Left ventricle myocardium superior (tissue), 1 donor: ENCODE measurements around the gene HSPA1L. TPM values are rescaled to one million over a fixed set of nuclear protein-coding genes. Genes with fewer than 3 reads are reported as not detected.
A peak's percentile ranks its signal among the peaks of the same experiment; 100 is the strongest.
"Not testable (repeated sequence)": the region's sequence is repeated elsewhere in the genome, so short reads cannot be mapped to it uniquely, and the experiment has no call there.

Source experiments
- ATAC-seq: fragments of 200-7000 bp; cut with Tn5 transposase; one replicate; pipeline ENCODE4 v1.9.1; 2020; ENCODE audit warnings: mild to moderate bottlenecking, moderate library complexity
- DNase-seq: peaks from one replicate; pipeline ENCODE4 v3.0.0-alpha.2; 2020
- intact Hi-C: fragments of 100-400 bp; cut with micrococcal nuclease; formaldehyde crosslinking; loops from one replicate; pipeline ENCODE4 v1.11.0; 2022
- total RNA-seq: library from RNA; stranded (reverse); fragmentation: NEBNext Ultra II Directional; extraction: Animal tissue kit (Norgen Biotek cat#: 25700); gene quantifications from one replicate; pipeline ENCODE4 v1.2.1, GENCODE V29; 2021
- donor health status: DM: no; HTN: yes; CAD: no; lungs with severe emphysema.

Gene HSPA1L
- total RNA-seq, 1 donor from 2014 or later, result 2.0 TPM

DNA sequence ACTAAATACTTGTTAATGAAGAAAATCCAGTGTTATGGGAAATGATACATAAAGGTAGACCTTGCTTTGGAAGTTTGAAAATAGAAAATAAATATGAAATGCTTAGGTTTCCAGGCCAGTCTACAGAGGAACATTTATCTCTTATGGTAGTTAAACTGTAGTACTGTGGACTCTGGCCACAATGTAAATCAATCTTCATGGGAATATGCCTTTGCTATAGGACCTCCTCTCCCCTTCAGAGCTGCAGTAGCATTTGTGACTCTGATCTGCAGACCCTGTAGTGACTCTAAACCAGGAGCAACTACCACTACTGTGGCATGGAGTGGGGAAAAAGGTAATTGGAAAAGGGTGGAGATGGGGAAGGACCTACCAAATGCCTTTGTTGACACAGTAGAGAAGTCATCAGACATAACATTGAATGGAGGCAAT is 4.8 kb upstream of the HSPA1L start:
- ATAC-seq (no peak), DNase-seq (no peak)
- intact Hi-C loops, result no loop called here

DNA sequence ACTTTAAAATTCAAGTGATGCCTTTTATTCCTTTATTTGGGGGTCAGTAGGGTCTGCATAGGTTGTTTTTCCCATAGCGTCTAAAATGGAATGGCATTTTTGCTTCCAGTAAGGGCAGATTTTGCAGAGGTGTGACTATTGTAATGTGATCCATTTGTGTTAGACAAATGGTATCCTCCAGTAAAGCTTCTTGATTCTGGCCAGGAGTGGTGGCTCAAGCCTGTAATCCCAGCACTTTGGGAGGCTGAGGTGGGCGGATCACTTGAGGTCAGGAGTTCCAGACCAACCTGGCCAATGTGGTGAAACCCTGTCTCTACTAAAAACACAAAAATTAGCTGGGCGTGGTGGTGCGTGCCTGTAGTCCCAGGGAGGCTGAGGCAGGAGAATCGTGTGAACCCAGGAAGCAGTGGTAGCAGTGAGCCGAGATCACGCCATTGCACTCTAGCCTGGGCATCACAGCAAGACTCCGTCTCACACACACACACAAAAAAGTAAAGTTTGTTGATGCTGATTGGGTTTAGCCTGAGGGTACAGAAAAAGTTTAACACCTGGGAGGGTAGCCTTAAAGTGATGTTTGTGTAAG is 2.9 kb upstream of the HSPA1L start:
- intact Hi-C loops, ATAC-seq: not testable (repeated sequence)
- peak; percentile 19 for DNase-seq

DNA sequence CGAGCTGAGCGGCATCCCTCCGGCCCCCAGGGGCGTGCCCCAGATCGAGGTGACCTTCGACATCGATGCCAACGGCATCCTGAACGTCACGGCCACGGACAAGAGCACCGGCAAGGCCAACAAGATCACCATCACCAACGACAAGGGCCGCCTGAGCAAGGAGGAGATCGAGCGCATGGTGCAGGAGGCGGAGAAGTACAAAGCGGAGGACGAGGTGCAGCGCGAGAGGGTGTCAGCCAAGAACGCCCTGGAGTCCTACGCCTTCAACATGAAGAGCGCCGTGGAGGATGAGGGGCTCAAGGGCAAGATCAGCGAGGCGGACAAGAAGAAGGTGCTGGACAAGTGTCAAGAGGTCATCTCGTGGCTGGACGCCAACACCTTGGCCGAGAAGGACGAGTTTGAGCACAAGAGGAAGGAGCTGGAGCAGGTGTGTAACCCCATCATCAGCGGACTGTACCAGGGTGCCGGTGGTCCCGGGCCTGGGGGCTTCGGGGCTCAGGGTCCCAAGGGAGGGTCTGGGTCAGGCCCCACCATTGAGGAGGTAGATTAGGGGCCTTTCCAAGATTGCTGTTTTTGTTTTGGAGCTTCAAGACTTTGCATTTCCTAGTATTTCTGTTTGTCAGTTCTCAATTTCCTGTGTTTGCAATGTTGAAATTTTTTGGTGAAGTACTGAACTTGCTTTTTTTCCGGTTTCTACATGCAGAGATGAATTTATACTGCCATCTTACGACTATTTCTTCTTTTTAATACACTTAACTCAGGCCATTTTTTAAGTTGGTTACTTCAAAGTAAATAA is 2.2 kb upstream of the HSPA1L start:
- peak; percentile 35 for DNase-seq
- intact Hi-C loops, result not testable (repeated sequence)

DNA sequence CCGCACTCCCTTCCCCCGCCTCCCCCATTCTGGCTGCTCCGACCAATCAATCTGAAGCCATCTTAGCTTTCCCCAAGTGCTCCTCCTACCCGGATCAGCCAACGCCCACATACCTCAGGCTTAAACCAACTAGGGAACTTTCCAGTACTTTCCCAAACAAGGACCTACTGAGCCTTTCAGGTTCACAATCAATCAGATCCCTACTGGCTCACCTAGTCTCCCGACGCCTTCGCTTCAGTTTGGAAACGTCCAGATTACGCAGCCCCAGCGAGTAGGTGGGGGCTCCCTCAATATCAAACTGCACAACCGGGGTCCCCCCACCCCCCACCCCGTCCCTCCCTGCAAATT is 432 bp downstream of the HSPA1L start:
- ATAC-seq (peak; percentile 85), DNase-seq (peak; percentile 94)
- intact Hi-C loops, result no loop called here

More for the DNA sequence above, 2.2 kb upstream of the HSPA1L start:
- ATAC-seq, result not testable (repeated sequence)

DNA sequence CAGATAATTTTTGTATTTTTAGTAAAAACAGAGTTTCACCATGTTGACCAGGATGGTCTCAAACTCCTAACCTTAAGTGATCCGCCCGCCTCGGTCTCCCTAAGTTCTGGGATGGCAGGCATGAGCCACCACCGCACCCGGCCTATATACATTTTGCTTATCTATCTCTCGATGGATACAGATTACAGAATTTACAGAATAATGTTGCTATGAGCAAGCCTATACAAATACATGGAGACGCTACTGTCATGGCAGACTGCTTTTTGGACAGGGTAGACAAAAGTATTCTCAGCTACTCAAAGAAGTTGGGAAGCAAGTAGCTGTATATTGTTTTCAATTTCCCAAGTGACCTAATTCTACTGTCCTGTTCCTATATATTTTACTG is 1.6 kb downstream of the HSPA1L start:
- DNase-seq (no peak), ATAC-seq (no peak)
- intact Hi-C loops, result no loop called here

DNA sequence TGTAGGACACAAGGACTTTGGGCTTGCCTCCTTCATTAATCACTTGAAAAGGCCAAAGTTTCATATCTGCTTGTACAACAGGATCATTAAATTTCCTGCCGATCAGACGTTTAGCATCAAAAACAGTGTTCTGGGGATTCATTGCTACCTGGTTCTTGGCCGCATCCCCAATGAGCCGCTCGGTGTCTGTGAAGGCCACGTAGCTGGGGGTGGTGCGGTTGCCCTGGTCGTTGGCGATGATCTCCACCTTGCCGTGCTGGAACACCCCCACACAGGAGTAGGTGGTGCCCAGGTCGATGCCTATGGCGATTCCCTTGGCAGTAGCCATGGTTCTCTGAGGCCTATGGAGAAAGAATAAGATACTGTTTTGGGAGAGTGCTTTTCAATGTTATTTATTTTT is 3.4 kb downstream of the HSPA1L start:
- peak; percentile 27 for DNase-seq
- intact Hi-C loops, result no loop called here
- ATAC-seq, result no peak

DNA sequence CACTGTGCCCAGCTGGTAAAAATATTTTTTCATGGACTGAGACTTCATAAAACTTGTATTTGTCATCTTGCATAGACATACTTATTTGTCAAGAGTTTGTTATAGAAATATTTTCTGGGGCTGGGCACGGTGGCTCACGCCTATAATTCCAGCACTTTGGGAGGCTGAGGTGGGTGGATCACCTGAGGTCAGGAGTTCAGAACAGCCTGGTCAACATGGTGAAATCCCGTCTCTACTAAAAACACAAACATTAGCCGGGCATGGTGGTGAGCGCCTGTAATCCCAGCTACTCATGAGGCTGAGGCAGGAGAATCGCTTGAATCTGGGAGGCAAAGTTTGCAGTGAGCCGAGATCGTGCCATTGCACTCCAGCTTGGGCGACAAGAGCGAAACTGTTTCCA is 6.5 kb downstream of the HSPA1L start:
- ATAC-seq, intact Hi-C loops, DNase-seq: not testable (repeated sequence)

DNA sequence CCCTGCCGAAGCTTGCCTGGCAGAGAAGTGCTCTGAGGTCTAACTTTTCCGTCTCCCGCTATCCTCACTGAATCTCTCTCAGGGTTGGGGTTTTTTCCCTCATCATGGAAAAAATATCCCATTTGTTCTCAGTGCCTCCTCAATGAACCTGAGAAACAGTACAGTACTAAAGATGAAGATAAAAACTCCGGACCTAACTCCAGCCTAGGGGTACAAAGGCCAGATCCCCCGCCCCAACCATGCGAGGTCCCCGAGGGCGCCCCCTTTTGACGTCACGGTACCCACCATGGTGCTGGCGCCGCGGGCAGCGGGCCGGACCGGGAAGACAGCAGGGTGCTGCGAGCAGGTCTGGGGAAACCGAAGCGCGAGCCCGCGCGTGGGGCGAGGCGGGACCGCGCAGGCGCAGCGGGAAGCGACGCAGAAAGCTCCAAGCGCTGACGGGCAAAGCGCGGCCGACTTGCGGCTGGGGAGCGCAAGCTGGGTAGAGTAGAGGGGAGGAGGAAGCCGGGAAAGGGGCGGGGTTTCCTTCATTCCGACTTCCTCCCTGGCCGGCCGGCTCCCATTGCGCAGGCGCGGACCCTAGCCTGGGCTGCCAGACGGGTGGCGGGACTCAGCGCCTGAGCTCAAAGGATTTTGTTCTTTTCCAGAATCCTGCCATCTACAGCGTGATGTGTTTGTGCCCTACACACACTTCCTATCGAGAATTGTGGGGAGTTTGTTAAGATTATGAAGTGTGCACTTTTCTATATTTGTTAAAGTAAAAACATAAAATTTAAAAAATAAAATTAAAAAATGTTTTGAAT is 8.4 kb downstream of the HSPA1L start, which contains the start of gene LSM2:
Gene LSM2 (minus strand): TSS at position 497 of the 803 bp plus-strand sequence. CDS start 209 bp downstream, at position 288.
- DNase-seq (peak; percentile 98), ATAC-seq (peak; percentile 99)
- intact Hi-C loops, result no loop called here

DNA sequence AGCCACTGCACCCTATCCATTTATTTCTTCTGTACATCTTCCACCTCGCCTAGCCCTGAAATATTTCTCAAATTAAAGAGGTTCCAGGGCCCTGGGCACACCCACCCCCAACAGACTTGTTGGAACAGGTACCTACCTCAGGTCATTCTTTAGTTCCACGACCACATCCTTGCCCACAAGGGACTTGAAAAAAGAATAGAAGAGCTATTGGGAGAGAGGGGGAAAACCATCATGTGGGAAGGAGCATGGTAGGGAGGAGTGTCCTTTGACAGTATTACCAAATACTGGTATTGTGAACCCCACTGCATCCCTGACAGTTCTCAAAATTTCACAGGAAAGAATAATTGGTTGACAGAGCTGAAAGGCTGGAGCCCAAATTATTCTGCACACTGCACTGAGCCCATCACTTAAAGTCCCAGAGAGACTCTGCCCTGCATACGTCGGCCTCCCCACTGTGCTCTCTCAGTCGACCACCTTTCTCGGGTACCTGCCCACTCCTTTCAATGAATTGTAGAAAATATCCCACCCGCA is 9.1 kb downstream of the HSPA1L start:
- intact Hi-C loops, result no loop called here
- DNase-seq (no peak), ATAC-seq (peak; percentile 2)

DNA sequence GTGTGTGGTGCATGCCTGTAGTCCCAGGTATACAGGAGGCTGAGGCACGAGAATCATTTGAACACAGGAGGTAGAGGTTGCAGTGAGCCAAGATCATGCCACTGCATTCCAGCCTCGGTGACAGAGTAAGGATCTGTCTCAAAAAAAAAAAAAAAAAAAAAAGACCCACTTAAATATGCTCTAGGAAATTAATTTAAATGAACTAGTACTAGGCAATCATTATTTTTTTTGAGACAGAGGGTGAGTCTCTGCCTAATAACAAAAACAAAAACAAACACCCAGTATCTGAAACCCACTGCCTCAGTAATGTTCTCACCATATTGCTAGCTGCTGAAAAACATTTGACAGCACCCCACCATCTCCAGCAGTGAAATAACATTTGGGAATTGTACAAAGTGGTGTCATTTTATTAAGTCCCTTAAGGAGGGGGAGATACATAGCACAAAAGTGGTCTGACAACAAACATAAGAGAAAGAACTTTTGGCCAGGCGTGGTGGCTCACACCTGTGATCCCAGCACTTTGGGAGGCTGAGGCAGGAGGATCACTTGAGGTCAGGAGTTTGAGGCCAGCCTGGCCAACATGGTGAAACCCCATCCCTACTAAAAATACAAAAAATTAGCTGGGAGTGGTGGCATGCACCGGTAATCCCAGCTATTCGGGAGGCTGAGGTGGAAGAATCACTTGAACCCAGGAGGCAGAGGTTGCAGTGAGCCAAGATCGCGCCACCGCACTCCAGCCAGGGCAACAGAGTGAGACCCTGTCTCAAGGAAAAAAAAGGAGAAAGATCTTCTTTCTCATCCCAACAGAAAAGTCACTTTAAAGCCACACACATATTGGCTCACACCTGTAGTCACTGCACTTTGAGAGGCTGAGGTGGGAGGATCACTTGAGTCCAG is 13.8 kb downstream of the HSPA1L start:
- ATAC-seq, DNase-seq, intact Hi-C loops: not testable (repeated sequence)

DNA sequence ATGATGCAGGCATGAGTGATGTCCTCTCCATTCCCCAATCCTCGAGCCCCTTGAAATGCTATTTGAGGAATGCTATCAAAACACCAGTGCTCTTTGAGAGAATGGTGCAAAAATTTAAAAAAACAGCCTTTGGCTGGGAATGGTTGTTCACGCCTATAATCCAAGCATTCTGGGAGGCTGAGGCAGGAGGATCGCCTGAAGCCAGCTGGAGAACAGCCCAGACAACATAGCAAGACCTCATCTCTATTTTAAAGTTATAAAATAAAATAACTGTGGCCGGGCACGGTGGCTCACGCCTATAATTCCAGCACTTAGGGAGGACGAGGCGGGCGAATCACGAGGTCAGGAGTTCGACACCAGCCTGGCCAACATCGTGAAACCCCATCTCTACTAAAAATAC is 15.3 kb downstream of the HSPA1L start:
- no peak for DNase-seq
- intact Hi-C loops, result no loop called here
- ATAC-seq, result no peak

DNA sequence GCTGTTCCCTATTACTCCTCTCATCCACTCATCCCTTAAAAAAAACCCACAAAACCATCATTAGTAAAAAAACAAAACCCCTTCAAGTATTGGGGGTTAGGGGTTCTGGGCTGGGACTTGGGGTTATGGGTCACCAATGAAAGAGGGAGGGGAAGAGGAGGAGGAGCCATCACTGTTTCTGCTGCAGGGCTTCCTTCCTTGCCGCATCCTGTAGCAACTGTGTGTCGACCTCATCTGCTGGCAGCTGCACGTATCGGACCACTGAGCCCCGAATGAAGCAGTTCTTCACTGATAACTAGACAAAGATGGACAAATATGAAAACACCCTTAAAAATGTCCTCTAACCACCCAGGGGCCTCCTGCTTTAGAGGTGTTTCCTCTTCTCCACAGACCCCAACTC is 17.5 kb downstream of the HSPA1L start:
- DNase-seq, result no peak
- intact Hi-C loops, result no loop called here
- ATAC-seq, result no peak

DNA sequence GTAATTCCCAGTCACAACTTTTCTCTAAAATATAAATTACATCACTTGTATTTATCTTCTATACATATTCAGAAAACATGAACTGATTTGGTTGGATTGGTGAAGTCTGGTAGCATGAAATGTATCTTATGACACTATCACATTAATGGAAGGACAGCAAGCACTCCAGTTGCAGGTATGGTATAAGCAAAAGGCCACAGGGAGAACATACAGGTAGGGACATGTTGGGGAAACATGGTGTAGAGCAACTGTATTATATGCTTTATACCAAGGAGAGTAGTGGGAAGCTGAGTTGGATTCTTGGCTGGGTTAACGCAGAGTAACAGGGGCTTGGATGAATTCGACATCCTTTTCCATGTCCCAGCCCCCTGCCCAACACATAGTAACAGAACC is 18.1 kb downstream of the HSPA1L start:
- no peak for DNase-seq
- ATAC-seq, result no peak
- intact Hi-C loops, result no loop called here

DNA sequence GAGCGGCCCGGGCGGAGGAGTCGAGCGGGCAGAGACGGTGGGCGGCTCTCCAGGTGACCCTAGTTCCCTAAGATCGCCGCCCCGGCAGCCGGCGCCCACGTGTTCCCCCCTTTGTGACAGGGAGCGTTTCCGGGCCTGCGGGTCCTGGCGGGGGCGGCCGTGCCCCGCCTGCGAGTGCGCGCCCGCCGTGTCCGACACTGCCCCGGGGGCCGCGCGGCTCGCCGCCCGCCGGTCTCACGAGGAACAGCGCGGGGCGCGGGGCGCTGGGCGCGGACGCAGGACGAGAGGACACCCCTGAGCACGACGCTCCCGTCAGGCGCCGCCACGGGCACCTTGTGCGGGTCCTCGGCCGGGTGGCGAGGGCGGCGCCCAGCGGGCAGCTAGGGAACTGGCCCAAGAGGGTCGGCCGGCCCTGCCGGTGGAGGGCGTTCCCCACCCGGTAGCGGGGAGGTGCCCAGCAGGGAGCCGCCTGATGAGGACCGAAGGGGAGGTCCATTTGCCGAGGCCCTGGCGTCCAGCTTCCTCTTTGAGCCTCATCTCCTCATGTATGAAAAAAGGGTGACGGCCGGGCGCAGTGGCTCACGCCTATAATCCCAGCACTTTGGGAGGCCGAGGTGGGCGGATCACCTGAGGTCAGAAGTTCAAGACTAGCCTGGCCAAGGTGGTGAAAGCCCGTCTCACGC is 19.3 kb downstream of the HSPA1L start, which contains the start of gene VARS1:
Gene VARS1 (minus strand): TSS at position 137 of the 683 bp plus-strand sequence. CDS start 535 bp downstream, outside the sequence.
- DNase-seq (peak; percentile 96), ATAC-seq (peak; percentile 96)
- intact Hi-C loops, result no loop called here

DNA sequence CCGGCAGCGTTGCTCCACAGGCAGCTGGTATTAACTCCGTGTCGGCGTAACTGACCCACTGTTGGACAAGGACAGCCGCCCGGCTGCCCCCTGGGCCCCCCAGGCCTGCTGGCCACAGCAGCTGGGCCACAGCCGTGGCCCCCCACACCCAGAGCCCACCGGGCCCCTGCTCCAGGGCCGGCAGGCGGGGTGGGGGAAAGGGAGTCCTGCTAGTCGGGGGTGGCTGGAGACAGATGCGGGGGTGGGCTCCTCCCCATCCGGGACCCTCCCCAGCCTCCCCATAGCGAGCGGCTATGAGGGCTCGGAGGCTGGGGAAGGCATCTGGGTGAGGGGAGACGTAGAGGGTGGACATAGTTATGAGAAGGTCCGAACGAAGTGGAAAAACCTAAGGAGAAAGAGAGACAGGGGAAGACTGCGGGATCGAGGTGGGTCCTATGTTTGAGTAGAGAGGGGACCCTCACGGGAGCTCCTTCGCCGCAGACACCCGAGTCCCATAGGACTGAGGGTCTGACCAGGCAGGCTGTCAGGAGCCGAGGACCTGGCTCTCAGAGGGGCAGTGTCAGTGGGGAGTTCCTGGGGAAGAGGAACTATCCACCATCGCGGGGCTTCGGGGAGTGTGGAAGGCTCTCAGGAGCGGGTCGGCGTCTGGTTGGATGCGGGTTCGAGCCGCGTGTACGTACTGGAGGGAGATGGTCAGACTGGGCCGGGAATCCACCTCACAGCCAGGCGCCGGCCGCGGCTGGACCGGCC is 20.0 kb downstream of the HSPA1L start:
- DNase-seq, result peak; percentile 33
- peak; percentile 9 for ATAC-seq

DNA sequence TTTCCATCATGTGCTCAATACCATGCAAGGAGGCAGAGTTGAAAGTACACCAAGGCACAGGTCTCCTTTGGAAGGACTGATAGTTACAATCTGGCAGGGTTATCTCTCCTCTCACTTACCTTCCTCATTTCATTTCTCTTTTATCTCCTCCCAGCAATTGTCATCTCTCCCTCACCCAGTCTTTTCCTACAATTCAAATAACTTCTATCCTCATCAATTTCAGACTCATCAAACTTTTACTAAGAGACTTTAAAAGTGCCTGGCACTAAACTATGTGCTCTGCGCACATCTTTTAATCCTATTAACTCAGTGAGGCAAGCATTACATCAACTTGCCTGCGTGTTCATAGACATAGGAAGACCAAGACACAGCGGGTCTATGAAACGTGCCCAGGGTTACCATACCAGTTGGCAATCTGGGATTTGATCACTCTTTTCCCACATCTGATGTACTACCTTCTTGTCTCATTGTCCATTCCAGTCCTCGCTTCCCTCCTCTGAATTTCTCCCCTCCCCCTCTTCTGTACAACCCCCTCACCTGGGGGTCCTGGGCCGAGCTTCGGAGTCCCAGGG is 20.7 kb downstream of the HSPA1L start:
- intact Hi-C loops, result no loop called here
- DNase-seq (peak; percentile 7), ATAC-seq (no peak)

More for the DNA sequence above, 20.0 kb downstream of the HSPA1L start:
- intact Hi-C loops, result no loop called here

DNA sequence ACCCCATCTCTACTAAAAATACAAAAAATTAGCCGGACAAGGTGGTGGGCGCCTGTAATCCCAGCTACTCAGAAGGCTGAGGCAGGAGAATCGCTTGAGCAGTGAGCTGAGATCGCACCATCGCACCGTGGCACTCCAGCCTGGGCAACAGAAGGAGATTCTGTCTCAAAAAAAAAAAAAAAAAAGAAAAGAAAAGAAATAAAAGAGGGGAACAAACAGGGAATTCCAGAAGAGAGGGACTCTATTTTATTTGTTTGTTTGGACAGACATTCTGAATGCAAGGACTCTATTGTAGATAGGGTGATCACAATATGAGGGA is 21.2 kb downstream of the HSPA1L start:
- ATAC-seq, intact Hi-C loops, DNase-seq: not testable (repeated sequence)
